HepG2 (cell line): Measurements from ENCODE around the gene SH3TC2. TPM values are rescaled to one million over a fixed set of nuclear protein-coding genes. Genes with fewer than 3 reads are reported as not detected.

Experiments
- ATAC-seq: fragments of 200-7000 bp; cut with Tn5 transposase; 3 replicates; pipeline ENCODE4 v1.9.1; 2020; ENCODE audit warnings: mild to moderate bottlenecking, moderate library complexity
- BruUV-seq: library from RNA; stranded (reverse); fragments of 400-500 nt; replicated peaks from 2 replicates; lab custom pipeline; 2021; lab: Mats Ljungman, UMichigan
- CTCF ChIA-PET: fragments of 300-600 bp; formaldehyde crosslinking; extraction: SDS; loops from one replicate; lab custom pipeline; 2021; ENCODE audit warnings: low total read pairs, inconsistent platforms, low intra/inter-chr PET ratio; lab: Yijun Ruan, JAX
- POLR2A ChIA-PET: fragments of 350-600 bp; sonication (Branson Sonifier 250); formaldehyde crosslinking; loops from one replicate; lab custom pipeline; 2020; ENCODE audit warnings: antibody characterized with exemption, inconsistent platforms; lab: Yijun Ruan, JAX
- DNase-seq: peaks from one replicate; pipeline ENCODE4 v3.0.0-alpha.2; 2015; ENCODE audit warnings: low spot score
- FAIRE-seq: peaks from 3 replicates; lab custom pipeline; 2011; peaks lifted over from hg19 to GRCh38; lab: Jason Lieb, UNC
- H2AFZ ChIP-seq: one replicate; pipeline ENCODE4 v1.6.1; 2011; ENCODE audit warnings: low read length, inconsistent platforms
- H3K27ac ChIP-seq: fragments of 300-600 bp; 3 replicates; pipeline ENCODE4 v1.8.0; 2011; ENCODE audit warnings: mixed run types, mild to moderate bottlenecking, mixed read lengths, low read length, inconsistent platforms; ENCODE audit not compliant: insufficient read depth; ENCODE audit errors: extremely low read length
- H3K27me3 ChIP-seq, 2 experiments: fragments of 200-600 bp in 1 of 2; 2 replicates in 1 of 2; 3 replicates in 1 of 2; pipeline versions ENCODE4 v1.6.0 to v1.8.0; 2011; ENCODE audit warnings: low read length in 2 of 2, mild to moderate bottlenecking in 2 of 2, moderate library complexity in 2 of 2, inconsistent platforms in 1 of 2; ENCODE audit not compliant: insufficient read depth in 2 of 2, control insufficient read depth in 1 of 2
- H3K36me3 ChIP-seq, 2 experiments: fragments of 200-600 bp in 1 of 2; replicated peaks in 1 of 2; 2 replicates in 1 of 2; 3 replicates in 1 of 2; pipeline versions ENCODE4 v1.5.1 to v1.8.0; 2011; ENCODE audit warnings: low read length in 2 of 2, inconsistent platforms in 1 of 2; ENCODE audit not compliant: insufficient read depth in 2 of 2, control insufficient read depth in 1 of 2
- H3K4me1 ChIP-seq: 2 replicates; pipeline ENCODE4 v1.5.1; 2012; ENCODE audit warnings: low read length, inconsistent platforms; ENCODE audit not compliant: insufficient read depth
- H3K4me2 ChIP-seq: 2 replicates; pipeline ENCODE4 v1.6.0; 2011; ENCODE audit warnings: low read depth, low read length, inconsistent platforms
- H3K4me3 ChIP-seq, 3 experiments: fragments of 200-600 bp in 1 of 3; sonication (generic), shearing (Covaris generic) in 1 of 3; replicated peaks in 1 of 3; 2 replicates each; pipeline ENCODE4 v1.5.1; 2011 to 2016; ENCODE audit warnings: low read length in 3 of 3, inconsistent platforms in 2 of 3, low read depth in 2 of 3, mild to moderate bottlenecking in 2 of 3, control low read depth in 1 of 3, mixed read lengths in 1 of 3; ENCODE audit not compliant: insufficient read depth in 1 of 3
- H3K79me2 ChIP-seq: one replicate; pipeline ENCODE4 v1.6.1; 2011; ENCODE audit warnings: low read length, inconsistent platforms; ENCODE audit not compliant: insufficient read depth
- H3K9ac ChIP-seq: 2 replicates; pipeline ENCODE4 v1.6.0; 2011; ENCODE audit warnings: mild to moderate bottlenecking, low read depth, low read length, inconsistent platforms; ENCODE audit not compliant: insufficient read depth
- H3K9me3 ChIP-seq: 2 replicates; pipeline ENCODE4 v1.5.1; 2012; ENCODE audit warnings: mild to moderate bottlenecking, low read length
- H4K20me1 ChIP-seq: 2 replicates; pipeline ENCODE4 v1.6.0; 2011; ENCODE audit warnings: inconsistent platforms, mild to moderate bottlenecking, low read length, moderate library complexity; ENCODE audit not compliant: insufficient read depth
- ATRX ChIP-seq: sonication (generic); formaldehyde crosslinking; IDR thresholded peaks from 2 replicates; pipeline ENCODE4 v1.4.0; 2020; ENCODE audit warnings: missing genetic modification reagents, borderline replicate concordance
- CCAR2 ChIP-seq: fragments of 200-400 bp; formaldehyde crosslinking; optimal IDR thresholded peaks from 2 replicates; pipeline ENCODE3; 2018; ENCODE audit warnings: low read depth, mild to moderate bottlenecking, low read length, moderate library complexity
- KDM1A ChIP-seq: IDR thresholded peaks from 2 replicates; pipeline ENCODE4 v1.6.1; 2016; ENCODE audit warnings: missing compliant biosample characterization
- NBN ChIP-seq: fragments of 450-650 bp; conservative IDR thresholded peaks from 2 replicates; pipeline ENCODE4 v1.6.1; 2017
- SIX1 ChIP-seq: sonication (generic); formaldehyde crosslinking; IDR thresholded peaks from 2 replicates; pipeline ENCODE4 v1.4.0; 2020; ENCODE audit warnings: missing genetic modification reagents, borderline replicate concordance
- STAT6 ChIP-seq: sonication (generic); formaldehyde crosslinking; IDR thresholded peaks from 2 replicates; pipeline ENCODE4 v1.4.0; 2020; ENCODE audit warnings: missing genetic modification reagents, mild to moderate bottlenecking, borderline replicate concordance
- THAP9 ChIP-seq: sonication (generic); formaldehyde crosslinking; IDR thresholded peaks from 2 replicates; pipeline ENCODE4; 2020; ENCODE audit warnings: missing genetic modification reagents, mild to moderate bottlenecking, borderline replicate concordance
- ZNF142 ChIP-seq: sonication (generic); formaldehyde crosslinking; IDR thresholded peaks from 2 replicates; pipeline ENCODE4 v1.4.0; 2020; ENCODE audit warnings: missing genetic modification reagents
- WGBS: methylation state at CpG from one replicate; pipeline ENCODE4 v1.1.6; 2017; ENCODE audit warnings: low lambda C conversion rate; 5-methylcytosine and 5-hydroxymethylcytosine counted together
- in situ Hi-C: cut with HindIII; loops from 2 replicates; pipeline ENCODE4 v1.10.0; 2017; ENCODE audit warnings: low pct_unique_long_range_greater_than_20kb; ENCODE audit not compliant: extremely low pct_ligation_motif_present
- intact Hi-C: fragments of 100-400 bp; cut with micrococcal nuclease; formaldehyde crosslinking; loops from one replicate; pipeline ENCODE4 v1.10.0; 2022; ENCODE audit not compliant: unreplicated experiment
- polyA plus RNA-seq, 8 experiments: library from polyadenylated mRNA; depleted of rRNA in 3 of 8; stranded (reverse) in 7 of 8; unstranded in 1 of 8; fragments of >200 nt; fragmentation: Illumina TruSeq in 4 of 8; extraction: Trizol in 4 of 8; gene quantifications; 2 replicates each; pipeline versions ENCODE4 v1.2.1 to v1.2.3, GENCODE V29; 2011 to 2016; ENCODE audit warnings: low read depth in 4 of 8, missing spikeins in 1 of 8, mixed read lengths in 1 of 8; ENCODE audit not compliant: insufficient read depth in 1 of 8
- total RNA-seq, 5 experiments: library from RNA; depleted of rRNA; stranded (reverse); fragments of >200 nt; fragmentation: Illumina TruSeq; extraction: Trizol; gene quantifications; 2 replicates each; pipeline ENCODE4 v1.2.3, GENCODE V29; 2016; ENCODE audit warnings: low read depth in 1 of 5

Gene SH3TC2
- total and polyA plus RNA-seq, 2 of the 13 experiments (the other 11 are each of a cell fraction or from before 2014, with no cell fraction given), result 0.34 to 0.71 TPM

GRCh38 chr5:148970228-148970627, 92.6 kb downstream of the SH3TC2 start (continued):
- TF ChIP-seq KDM1A (CRISPR knock-in tag), result no peak
- TF ChIP-seq SIX1 (CRISPR knock-in tag), result no peak

- Histone ChIP-seq H3K27ac (no peak overlapping the region), H3K27me3 (no peaks in the 10 kb centered on the region; a peak in 1 of 5 replicates), H3K36me3 (no peaks in the 10 kb centered on the region), H3K4me2 (no peak overlapping the region), H3K4me1 (peaks cover 10% of the 10 kb centered on the region; the same call in 1 of the 2 replicates), H3K9me3 (no peaks in the 10 kb centered on the region), H3K9ac (no peak overlapping the region), H3K4me3 (no peak overlapping the region), H4K20me1 (no peaks in the 10 kb centered on the region), H3K79me2 (no peaks in the 10 kb centered on the region), H2AFZ (no peak overlapping the region)
- intact Hi-C loops, result loop anchor here (5.0 kb wide), 1 partner anchor 33 kb away; no protein-coding TSS in a partner anchor
- in situ Hi-C loops, result no loop called here
- CTCF ChIA-PET, result no interaction called here
- WGBS, result 35% methylated on average over 2 of the region's 3 CpGs
- no peak for FAIRE-seq
- ATAC-seq, result no peak
- POLR2A ChIA-PET, result no interaction called here
- no TSS peak for BruUV-seq
- no peak for DNase-seq
- TF ChIP-seq THAP9 (CRISPR knock-in tag) (no peak), NBN (no peak), STAT6 (no peak), ATRX (CRISPR knock-in tag) (no peak), CCAR2 (no peak), ZNF142 (CRISPR knock-in tag) (no peak)
Measured at GRCh38 chr5:148969291-148969690, 93.6 kb downstream of the SH3TC2 start.
